HUES48 (cell line): Measurements from ENCODE around the gene NOL9.

Experiments used
- H3K27ac ChIP-seq: one replicate; pipeline ENCODE4 v1.7.0; 2013; ENCODE audit warnings: low read depth, low read length, inconsistent platforms
- H3K27me3 ChIP-seq: 2 replicates; pipeline ENCODE4 v1.6.1; 2013; ENCODE audit warnings: mild to moderate bottlenecking, low read length; ENCODE audit not compliant: control insufficient read depth, insufficient read depth
- H3K36me3 ChIP-seq: 2 replicates; pipeline ENCODE4 v1.6.1; 2013; ENCODE audit warnings: low read length; ENCODE audit not compliant: control insufficient read depth, insufficient read depth
- H3K4me1 ChIP-seq: 2 replicates; pipeline ENCODE4 v1.6.1; 2013; ENCODE audit warnings: mild to moderate bottlenecking, low read length; ENCODE audit not compliant: control insufficient read depth, insufficient read depth
- H3K4me3 ChIP-seq: 2 replicates; pipeline ENCODE4 v1.5.1; 2013; ENCODE audit warnings: mild to moderate bottlenecking, low read depth, low read length
- H3K9ac ChIP-seq: 2 replicates; pipeline ENCODE4 v1.6.1; 2013; ENCODE audit warnings: mild to moderate bottlenecking, low read depth, low read length, moderate library complexity
- H3K9me3 ChIP-seq: 2 replicates; pipeline ENCODE4 v1.6.1; 2013; ENCODE audit warnings: low read length; ENCODE audit not compliant: control insufficient read depth, insufficient read depth

The NOL9 gene

DNA sequence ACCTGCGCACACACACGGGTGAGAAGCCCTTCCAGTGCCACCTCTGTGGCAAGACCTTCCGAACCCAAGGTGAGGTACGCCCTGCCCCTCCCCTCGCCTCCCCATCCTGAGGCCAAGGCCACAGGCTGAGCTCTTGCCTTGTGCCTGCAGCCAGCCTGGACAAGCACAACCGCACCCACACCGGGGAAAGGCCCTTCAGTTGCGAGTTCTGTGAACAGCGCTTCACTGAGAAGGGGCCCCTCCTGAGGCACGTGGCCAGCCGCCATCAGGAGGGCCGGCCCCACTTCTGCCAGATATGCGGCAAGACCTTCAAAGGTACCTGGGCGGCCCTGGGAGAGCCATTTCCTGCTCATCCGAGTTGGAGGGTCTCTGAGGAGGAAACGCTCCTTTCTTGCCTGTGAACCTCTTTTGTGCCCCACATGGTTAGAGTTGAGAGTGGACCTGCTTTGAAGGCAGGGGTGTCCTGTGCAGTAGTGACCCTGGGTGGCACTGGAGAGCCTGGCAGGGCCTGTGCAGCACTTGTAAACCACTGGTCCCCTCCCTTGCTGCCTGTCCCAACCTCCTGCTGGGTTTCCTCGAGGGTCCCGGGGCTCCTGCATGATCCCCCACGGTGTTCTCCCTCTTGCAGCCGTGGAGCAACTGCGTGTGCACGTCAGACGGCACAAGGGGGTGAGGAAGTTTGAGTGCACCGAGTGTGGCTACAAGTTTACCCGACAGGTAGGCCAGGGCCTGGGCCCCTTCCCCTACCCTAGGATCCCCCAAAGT is 34.0 kb upstream of the NOL9 start:
- no peaks in the 10 kb centered on the region for H3K27me3 ChIP-seq
- H3K4me3 ChIP-seq, result no peak overlapping the region
- H3K27ac ChIP-seq, result no peak overlapping the region
- H3K9ac ChIP-seq, result no peak overlapping the region
- H3K4me1 ChIP-seq, result no peaks in the 10 kb centered on the region
- peaks cover 63% of the 10 kb centered on the region for H3K36me3 ChIP-seq
- H3K9me3 ChIP-seq, result no peaks in the 10 kb centered on the region

DNA sequence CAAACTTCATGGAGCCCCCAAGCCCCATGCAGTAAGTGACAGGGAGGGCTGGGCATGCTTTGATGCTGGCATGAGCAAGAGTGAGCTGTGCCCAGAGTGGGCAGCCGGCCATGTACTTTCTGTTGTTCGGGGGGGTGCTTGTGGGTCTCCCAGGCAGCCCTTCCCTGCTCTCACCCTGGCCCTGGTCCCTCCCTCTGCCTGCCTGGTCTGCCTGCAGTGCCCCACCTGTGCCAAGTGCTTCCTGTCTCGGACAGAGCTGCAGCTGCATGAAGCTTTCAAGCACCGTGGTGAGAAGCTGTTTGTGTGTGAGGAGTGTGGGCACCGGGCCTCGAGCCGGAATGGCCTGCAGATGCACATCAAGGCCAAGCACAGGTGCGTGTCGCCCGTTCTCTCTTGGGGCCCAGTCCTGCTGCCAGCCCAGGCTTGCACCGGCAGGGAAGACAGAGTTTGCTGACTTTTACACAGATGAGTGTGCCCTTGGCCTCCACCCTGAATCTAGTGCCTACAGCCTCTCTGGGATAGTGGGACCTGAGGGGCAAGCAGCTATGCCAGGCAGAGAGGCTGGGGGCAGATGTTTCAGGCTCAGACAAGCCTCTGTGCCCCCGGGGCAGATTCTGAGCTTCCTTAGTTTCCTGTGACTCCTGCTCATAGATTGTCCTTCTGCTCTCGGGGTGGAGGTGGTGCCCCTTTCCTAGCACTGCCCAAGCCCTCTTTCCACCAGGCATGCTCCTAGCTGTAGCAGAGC is 33.1 kb upstream of the NOL9 start:
- Histone ChIP-seq H3K27ac (no peak overlapping the region), H3K27me3 (no peaks in the 10 kb centered on the region), H3K4me3 (no peak overlapping the region), H3K4me1 (no peaks in the 10 kb centered on the region), H3K9ac (no peak overlapping the region), H3K36me3 (peaks cover 56% of the 10 kb centered on the region), H3K9me3 (no peaks in the 10 kb centered on the region)

DNA sequence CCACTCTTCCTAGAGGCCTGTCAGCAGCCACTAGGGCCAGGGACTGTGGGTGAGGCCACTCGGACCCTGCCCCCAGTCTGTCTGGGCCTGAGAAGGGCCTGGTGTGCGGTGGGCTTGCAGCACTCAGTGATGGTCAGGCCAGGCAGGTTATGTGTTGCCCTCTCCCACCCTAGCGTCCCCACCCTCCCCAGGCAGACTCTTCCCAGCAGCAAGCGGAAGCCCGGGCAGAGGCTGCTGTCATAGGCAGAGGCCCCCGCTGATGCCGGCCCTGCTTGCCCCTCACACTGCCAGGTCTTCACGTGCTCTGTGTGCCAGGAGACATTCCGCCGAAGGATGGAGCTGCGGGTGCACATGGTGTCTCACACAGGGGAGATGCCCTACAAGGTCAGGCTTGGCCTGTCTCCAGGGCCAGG is 32.1 kb upstream of the NOL9 start:
- H3K36me3 ChIP-seq, result peaks cover 54% of the 10 kb centered on the region

DNA sequence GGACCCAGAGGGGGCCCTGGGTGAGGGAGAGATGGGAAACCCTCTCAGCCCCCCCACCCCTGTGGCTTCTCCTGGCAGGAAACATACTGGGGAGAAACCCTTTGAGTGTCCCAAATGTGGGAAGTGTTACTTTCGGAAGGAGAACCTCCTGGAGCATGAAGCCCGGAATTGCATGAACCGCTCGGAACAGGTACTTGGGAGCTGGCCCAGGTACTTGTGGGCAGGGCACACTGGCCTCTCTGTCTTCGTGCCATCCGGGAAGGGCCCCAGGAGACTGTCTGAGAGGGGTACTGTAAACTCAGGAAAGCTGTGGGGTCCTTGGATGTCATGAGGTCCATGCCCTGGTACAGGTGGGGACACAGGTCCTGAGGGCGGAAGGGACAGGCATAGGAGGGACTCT is 31.5 kb upstream of the NOL9 start:
- Histone ChIP-seq H3K27ac (no peak overlapping the region), H3K9me3 (no peaks in the 10 kb centered on the region), H3K9ac (no peak overlapping the region), H3K27me3 (no peaks in the 10 kb centered on the region), H3K4me1 (no peaks in the 10 kb centered on the region), H3K36me3 (peaks cover 49% of the 10 kb centered on the region), H3K4me3 (no peak overlapping the region)

More for the DNA sequence above, 32.1 kb upstream of the NOL9 start:
- Histone ChIP-seq H3K4me1 (no peaks in the 10 kb centered on the region), H3K9ac (no peak overlapping the region), H3K27me3 (no peaks in the 10 kb centered on the region), H3K27ac (no peak overlapping the region), H3K9me3 (no peaks in the 10 kb centered on the region), H3K4me3 (no peak overlapping the region)

DNA sequence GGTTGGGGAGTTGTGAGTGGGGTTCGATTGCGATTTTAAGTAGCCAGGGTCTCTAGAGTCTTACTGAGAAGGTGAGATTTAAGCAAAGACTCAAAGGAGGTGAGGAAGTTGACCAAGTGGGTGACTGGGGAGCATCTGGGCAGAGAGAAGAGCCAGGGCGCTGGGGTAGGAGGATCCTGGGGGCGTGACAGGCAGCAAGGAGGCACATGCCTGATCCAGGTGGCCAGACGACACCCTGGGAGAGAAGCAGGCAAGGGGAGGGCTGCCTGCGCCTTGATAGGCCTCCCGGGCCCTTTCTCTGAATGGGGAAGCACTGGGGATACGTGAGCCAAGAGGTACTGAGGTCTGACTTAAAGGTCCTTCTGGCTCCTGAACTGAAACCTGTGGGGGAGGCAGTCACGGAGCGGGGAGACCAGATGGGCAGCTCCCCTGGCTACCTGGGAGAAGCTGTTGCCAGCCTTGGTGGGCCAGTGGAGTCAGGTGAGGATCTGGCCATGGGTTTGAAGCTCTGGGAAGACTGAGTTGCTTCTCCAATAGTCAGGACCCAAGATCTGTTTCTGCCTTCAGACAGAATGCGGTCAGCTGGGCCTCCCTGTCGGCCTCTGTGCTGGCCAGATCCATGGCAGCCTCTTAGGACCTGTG is 30.9 kb upstream of the NOL9 start:
- Histone ChIP-seq H3K9me3 (no peaks in the 10 kb centered on the region), H3K27me3 (no peaks in the 10 kb centered on the region), H3K4me3 (no peak overlapping the region), H3K27ac (no peak overlapping the region), H3K36me3 (peaks cover 42% of the 10 kb centered on the region), H3K4me1 (no peaks in the 10 kb centered on the region), H3K9ac (no peak overlapping the region)

DNA sequence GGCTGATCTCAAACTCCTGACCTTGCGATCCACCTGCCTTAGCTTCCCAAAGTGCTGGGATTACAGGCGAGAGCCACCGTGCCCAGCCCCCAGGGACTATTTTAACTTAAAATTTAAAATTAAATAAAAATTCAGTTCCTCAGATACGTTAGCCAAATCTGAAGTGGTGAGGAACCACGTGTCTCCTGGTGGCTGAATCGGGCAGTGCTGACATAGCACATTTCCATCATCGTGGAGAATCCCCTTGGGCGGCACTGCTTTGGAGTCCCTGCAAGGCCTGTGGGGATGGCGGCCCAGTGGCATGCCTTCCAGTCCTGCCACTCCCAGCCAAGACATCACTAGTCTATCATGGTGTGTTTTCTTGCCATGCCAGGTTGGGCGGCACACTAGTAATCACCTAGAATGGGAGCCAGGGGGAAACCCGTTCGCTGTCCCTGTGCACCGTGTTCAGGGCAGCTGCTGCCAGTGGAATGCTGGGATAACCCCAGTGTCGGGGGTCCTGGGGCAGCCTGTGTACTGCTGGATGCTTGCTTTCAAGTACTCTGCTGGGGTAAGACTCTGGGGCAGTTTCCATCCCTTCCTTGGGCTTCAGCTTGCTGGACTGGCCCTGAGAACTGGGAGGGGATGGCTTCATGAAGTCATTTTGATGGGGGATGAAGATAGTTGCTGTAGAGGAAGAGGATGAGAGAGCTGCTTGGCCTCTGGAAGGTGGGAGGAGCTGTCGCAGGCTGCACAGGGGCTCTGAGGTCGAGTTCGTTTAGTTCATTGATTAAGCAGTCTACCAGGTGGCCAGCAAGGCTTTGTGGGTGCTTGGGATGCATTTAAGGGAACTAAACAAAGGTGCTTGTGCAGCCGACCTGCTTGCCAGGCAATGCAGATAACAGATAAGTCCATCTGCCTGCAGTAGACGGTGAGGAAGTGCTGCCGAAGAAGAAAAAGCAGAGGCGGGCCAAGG is 30.1 kb upstream of the NOL9 start:
- H3K9ac ChIP-seq, result no peak overlapping the region
- H3K9me3 ChIP-seq, result no peaks in the 10 kb centered on the region
- H3K4me3 ChIP-seq, result no peak overlapping the region
- H3K36me3 ChIP-seq, result peaks cover 34% of the 10 kb centered on the region
- peaks cover 1% of the 10 kb centered on the region; the same call in 1 of the 2 replicates for H3K4me1 ChIP-seq
- no peak overlapping the region for H3K27ac ChIP-seq
- H3K27me3 ChIP-seq, result no peaks in the 10 kb centered on the region

DNA sequence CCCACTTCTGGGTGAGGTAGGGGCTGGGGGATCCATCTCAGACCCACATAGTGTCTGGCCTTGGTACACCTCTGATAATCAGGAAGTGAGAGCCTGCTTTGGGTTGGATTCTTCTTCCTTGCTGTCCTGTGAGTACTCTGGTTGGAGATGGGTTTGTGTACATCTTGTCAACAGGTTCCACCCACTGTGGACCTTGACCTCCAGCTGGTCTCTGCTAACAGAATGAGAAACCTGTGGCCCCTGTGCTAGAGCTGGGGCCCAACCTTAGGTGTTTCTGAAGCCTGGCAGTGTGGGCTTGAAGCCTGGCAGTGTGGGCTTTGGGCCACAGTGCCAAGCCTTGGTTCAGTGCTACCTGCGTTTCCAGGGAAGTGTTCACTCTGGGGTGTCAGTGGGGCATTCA is 28.1 kb upstream of the NOL9 start:
- peaks cover 14% of the 10 kb centered on the region for H3K36me3 ChIP-seq
- H3K9ac ChIP-seq, result no peak overlapping the region
- H3K27ac ChIP-seq, result no peak overlapping the region
- H3K27me3 ChIP-seq, result no peaks in the 10 kb centered on the region
- no peak overlapping the region for H3K4me3 ChIP-seq
- H3K4me1 ChIP-seq, result peaks cover 6% of the 10 kb centered on the region; the same call in 1 of the 2 replicates
- no peaks in the 10 kb centered on the region for H3K9me3 ChIP-seq

DNA sequence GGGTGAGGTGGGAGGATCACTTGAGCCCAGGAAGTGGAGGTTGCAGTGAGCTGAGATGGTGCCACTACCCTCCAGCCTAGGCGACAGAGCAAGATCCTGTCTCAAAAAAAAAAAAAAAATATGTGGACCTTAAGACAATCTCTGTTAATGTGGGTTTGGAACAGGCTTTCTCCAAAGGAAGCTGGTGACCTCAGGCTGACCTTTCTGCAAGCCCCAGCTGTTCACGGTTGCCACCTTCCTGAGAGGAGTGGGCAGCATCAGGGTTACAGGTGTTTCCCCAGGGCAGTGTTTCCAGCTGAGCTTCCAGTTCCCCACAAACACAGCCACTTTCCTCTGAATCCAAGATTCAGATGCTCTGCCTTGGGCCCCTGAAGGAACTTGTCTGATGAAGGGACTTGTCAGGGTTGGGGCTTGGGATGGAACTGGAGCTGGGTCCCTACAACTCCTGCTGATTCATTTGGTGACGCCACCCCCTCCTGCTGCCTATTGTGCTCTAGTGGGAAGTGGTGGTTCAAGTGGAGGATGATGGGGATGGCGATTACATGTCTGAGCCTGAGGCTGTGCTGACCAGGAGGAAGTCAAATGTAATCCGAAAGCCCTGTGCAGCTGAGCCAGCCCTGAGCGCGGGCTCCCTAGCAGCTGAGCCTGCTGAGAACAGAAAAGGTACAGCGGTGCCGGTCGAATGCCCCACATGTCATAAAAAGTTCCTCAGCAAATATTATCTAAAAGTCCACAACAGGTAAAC is 27.4 kb upstream of the NOL9 start:
- Histone ChIP-seq H3K9ac (no peak overlapping the region), H3K36me3 (peaks cover 7% of the 10 kb centered on the region), H3K27me3 (no peaks in the 10 kb centered on the region), H3K9me3 (no peaks in the 10 kb centered on the region), H3K4me1 (peaks cover 6% of the 10 kb centered on the region; the same call in 1 of the 2 replicates), H3K4me3 (no peak overlapping the region), H3K27ac (no peak overlapping the region)

DNA sequence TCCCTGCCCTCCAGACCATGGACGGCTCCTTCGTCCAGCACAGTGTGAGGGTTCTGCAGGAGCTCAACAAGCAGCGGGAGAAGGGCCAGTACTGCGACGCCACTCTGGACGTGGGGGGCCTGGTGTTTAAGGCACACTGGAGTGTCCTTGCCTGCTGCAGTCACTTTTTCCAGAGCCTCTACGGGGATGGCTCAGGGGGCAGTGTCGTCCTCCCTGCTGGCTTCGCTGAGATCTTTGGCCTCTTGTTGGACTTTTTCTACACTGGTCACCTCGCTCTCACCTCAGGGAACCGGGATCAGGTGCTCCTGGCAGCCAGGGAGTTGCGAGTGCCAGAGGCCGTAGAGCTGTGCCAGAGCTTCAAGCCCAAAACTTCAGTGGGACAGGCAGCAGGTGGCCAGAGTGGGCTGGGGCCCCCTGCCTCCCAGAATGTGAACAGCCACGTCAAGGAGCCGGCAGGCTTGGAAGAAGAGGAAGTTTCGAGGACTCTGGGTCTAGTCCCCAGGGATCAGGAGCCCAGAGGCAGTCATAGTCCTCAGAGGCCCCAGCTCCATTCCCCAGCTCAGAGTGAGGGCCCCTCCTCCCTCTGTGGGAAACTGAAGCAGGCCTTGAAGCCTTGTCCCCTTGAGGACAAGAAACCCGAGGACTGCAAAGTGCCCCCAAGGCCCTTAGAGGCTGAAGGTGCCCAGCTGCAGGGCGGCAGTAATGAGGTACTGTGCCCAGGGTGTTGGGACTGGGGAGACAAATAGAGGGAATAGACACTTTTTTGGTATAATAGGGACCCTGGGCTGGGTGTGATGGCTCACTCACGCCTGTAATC is 26.5 kb upstream of the NOL9 start:
- Histone ChIP-seq H3K27ac (no peak overlapping the region), H3K36me3 (peaks cover 7% of the 10 kb centered on the region), H3K4me3 (peak overlapping the region; percentile 77), H3K9me3 (no peaks in the 10 kb centered on the region), H3K27me3 (no peaks in the 10 kb centered on the region), H3K9ac (peak overlapping the region; percentile 9; the same call in 1 of the 2 replicates), H3K4me1 (peaks cover 6% of the 10 kb centered on the region; the same call in 1 of the 2 replicates)
